PFSK-1 (cell line): Measurements from ENCODE around the gene CD63.

Experiments used
- POLR2AphosphoS5 ChIP-seq: IDR thresholded peaks from 2 replicates; pipeline ENCODE4 v1.6.1; 2012; ENCODE audit warnings: low read depth, mild to moderate bottlenecking, control low read depth, low read length, moderate library complexity
- TAF1 ChIP-seq: IDR thresholded peaks from 2 replicates; pipeline ENCODE4 v1.6.1; 2012; ENCODE audit warnings: low read length, control low read depth, borderline replicate concordance; ENCODE audit not compliant: insufficient read depth

DNA sequence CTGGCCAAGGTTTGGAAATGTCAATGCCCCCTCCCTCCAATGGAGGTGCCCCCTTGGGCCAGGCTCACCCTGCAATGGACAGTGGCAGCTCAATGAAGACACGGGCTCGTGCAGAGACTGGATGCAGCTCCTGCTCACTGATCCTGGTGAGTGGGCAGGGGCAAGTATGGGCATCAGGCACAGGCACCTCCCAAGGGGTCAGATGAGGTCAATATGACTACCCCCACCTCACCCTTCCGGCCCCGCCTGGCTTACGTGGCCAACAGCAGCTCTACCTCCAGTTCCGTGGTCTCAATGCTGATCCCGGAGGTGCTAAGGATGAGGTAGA is 34.7 kb downstream of the CD63 start:
- TF ChIP-seq POLR2AphosphoS5 (no peak), TAF1 (no peak)
